ENCODE measurements around the gene PLXNA1.

The PLXNA1 gene

DNA sequence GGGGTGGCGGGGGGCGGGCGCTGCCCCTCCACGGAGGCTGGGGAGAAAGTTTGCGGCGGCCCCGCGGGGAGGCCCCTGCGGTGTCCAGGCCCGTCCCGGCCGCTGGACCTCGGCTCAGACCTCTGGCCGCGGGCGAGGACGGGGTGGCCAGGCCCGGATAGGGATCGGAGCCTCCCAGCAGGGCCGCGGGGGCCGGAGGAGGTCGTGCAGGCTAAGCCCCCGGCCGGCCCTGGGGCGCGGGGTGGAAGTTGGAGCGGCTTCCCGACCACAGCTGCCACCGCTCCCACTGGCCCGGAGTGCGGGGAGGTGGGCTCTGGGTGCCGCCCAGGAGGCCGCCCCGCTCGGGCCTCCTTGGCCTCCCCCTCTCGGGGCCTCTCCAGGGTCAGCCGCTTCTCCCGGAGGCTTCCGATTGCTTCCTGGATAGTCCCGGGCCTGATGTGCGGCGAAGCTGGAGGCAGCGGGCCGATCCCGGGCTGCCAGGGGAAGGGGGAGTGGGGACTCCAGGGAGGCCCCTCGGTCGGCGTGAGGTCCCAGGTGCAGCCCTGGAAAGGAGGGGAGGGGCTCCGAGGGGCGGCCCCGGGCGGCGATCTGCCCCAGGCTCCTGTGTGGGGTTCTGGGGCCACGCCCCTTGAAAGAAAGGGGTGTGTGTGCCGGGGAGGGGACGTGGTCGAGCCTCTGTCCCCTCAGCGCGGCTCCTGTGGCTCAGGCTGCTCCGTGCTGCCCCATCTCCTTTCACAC, 907 bp downstream of the PLXNA1 start:
- TF ChIP-seq, protein P1, sequence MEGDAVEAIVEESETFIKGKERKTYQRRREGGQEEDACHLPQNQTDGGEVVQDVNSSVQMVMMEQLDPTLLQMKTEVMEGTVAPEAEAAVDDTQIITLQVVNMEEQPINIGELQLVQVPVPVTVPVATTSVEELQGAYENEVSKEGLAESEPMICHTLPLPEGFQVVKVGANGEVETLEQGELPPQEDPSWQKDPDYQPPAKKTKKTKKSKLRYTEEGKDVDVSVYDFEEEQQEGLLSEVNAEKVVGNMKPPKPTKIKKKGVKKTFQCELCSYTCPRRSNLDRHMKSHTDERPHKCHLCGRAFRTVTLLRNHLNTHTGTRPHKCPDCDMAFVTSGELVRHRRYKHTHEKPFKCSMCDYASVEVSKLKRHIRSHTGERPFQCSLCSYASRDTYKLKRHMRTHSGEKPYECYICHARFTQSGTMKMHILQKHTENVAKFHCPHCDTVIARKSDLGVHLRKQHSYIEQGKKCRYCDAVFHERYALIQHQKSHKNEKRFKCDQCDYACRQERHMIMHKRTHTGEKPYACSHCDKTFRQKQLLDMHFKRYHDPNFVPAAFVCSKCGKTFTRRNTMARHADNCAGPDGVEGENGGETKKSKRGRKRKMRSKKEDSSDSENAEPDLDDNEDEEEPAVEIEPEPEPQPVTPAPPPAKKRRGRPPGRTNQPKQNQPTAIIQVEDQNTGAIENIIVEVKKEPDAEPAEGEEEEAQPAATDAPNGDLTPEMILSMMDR (conservative IDR thresholded peaks at IDR 0.05; ENCODE audit: low read depth): no peak
- no peak for DNase-seq (ENCODE audit: low spot score)
- POLR2A ChIA-PET (ENCODE audit: low non-redundant PET): no interaction called here
- CTCF ChIA-PET: interaction anchor here (0.9 to 1.4 kb wide), 3 partner anchors 11 to 232 kb away, joined by 3 to 6 read pairs (median 3); no protein-coding TSS in a partner anchor
- peak overlapping the region; percentile 79 for H3K27ac ChIP-seq

DNA sequence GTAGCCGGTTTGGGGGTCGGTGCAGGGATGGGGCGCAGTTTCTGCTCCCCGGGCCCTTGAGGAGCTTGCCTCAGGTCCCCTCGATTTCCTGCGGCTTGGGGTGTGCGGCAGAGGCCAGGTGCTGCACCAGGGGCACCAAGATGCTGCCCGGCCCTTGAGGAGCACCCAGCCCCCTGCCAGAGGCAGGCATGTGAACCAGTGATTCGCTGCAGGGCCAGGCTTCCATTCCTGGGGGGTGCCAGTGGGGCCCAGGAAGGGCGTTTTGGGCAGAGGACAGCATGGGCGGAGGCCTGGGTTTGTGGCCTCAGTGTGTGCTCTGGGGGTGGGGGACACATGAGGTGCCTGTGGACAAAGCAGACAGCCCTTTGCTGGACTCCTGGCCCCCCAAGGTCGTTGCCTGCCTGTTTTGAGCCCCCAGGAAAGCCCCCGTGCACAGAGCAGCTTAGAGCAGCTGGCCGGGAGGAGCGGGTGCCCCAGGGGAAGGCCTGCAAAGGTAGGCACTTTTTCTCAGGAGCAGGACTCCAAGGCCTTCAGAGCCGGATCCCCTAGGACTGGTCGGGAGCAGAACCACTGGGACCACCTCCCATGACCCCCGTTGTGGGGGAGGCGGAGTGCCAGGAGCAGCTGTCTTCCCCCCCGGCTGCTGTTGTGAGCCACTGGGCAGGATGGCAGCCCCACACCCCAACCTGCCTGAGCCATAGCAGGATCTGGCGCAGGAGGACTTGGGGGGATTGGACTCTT, 1.6 kb downstream of the PLXNA1 start:
- peak overlapping the region; percentile 79 for H3K27ac ChIP-seq
- DNase-seq (ENCODE audit: low spot score): no peak
- CTCF ChIA-PET: interaction anchor here (0.5 to 1.4 kb wide), 7 partner anchors 10 to 563 kb away, joined by 3 to 6 read pairs (median 3); no protein-coding TSS in a partner anchor
- POLR2A ChIA-PET (ENCODE audit: low non-redundant PET): no interaction called here
- TF ChIP-seq, protein P1 (conservative IDR thresholded peaks at IDR 0.05; ENCODE audit: low read depth): no peak

DNA sequence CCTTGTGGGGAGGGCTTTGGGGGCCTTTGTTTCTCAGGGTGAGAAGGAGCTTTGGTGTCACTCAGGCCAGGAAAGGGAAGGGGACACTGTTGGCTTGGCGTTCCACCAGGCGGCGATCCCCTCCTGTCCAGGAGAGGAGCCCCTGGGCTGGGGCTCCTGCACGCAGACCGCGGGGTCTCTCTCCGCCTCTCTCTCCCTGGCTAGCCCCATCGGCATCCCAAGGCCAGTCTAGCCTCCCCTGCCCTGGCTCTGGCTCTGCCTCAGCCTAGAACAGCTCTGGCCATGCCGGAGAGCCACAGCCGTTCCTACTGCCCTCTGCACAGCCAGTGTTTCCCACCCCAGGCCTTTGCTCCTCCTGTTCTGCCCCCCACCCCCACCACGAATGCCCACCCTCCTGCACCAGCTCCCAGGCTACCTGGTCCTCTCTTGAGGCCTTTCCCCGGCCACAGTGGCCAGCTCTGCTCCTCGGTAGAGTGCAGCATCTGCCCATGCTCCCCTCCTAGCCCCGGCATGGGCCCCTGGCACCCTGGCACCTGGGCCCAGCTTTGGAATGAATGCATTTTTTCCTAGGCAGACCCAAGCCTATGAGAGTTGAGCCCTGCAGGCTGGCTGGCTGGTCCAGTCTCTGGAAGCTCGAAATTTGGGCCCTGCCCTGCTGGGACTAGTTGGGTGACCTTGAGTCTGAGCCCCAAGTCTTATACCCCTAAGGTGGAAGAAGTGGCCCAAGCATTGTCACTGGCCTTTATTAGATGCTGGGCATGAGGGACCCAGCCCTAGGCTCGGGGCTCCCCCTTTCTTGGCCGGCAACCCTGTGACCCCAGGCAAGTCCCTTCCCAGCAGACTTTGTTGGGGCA, 2.4 kb downstream of the PLXNA1 start:
- TF ChIP-seq, protein P1 (conservative IDR thresholded peaks at IDR 0.05; ENCODE audit: low read depth): no peak
- peak overlapping the region; percentile 79 for H3K27ac ChIP-seq
- POLR2A ChIA-PET (ENCODE audit: low non-redundant PET): interaction anchor here (0.8 kb wide), 1 partner anchor 316 kb away, joined by 3 read pairs; no protein-coding TSS in a partner anchor
- DNase-seq (ENCODE audit: low spot score): no peak
- CTCF ChIA-PET: interaction anchor here (0.5 to 0.9 kb wide), 6 partner anchors 27 to 563 kb away, joined by 3 to 5 read pairs (median 4); no protein-coding TSS in a partner anchor

DNA sequence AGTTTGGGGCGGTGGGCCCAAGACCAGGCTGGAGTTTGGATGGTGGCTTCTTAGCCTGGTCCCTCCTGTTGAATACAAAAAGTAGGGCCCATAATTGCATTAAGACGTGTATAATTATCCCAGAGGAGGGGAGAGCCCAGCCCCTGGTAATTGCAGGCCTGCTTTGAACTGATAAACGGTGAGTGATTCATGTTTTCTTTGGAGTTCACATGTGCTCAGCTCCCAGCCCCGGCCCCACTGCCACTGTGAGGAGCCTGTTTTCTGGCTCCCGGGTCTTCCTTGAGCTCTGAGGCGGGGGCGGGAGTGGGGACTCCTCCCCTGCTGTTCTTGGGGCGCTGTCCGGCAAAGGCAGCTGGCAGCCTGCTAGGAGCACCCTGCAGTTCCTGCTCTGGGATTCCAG, 3.1 kb downstream of the PLXNA1 start:
- TF ChIP-seq, protein P1 (conservative IDR thresholded peaks at IDR 0.05; ENCODE audit: low read depth): no peak
- CTCF ChIA-PET: interaction anchor here (0.5 kb wide), 1 partner anchor 27 kb away, joined by 4 read pairs; no protein-coding TSS in a partner anchor
- POLR2A ChIA-PET (ENCODE audit: low non-redundant PET): interaction anchor here (0.8 kb wide), 1 partner anchor 317 kb away, joined by 3 read pairs; no protein-coding TSS in a partner anchor
- peak overlapping the region; percentile 79 for H3K27ac ChIP-seq
- no peak for DNase-seq (ENCODE audit: low spot score)

DNA sequence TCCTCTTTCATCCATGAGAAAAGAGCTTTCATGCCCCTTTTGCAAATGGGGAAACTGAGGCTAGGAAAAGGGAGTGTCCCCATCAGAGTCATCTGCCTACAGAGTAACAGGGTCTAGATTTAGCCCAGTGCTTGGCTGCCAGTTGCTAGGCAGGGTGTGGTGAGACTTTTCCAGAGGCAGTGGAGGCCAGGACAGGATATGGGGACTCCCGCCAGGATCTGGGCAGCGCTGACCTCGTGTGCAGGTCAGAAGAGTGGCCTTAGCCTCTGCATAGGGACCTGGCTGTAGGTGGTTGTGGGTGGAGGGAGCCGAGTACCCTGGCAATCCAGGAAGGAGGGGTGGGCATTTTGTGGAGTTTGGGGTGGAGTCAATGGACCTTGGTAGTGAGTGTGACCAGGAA, 4.2 kb downstream of the PLXNA1 start:
- H3K27ac ChIP-seq: peak overlapping the region; percentile 79
- no peak for DNase-seq (ENCODE audit: low spot score)
- ChIA-PET POLR2A (ENCODE audit: low non-redundant PET) (no interaction called here), CTCF (no interaction called here)
- TF ChIP-seq, protein P1 (conservative IDR thresholded peaks at IDR 0.05; ENCODE audit: low read depth): no peak

DNA sequence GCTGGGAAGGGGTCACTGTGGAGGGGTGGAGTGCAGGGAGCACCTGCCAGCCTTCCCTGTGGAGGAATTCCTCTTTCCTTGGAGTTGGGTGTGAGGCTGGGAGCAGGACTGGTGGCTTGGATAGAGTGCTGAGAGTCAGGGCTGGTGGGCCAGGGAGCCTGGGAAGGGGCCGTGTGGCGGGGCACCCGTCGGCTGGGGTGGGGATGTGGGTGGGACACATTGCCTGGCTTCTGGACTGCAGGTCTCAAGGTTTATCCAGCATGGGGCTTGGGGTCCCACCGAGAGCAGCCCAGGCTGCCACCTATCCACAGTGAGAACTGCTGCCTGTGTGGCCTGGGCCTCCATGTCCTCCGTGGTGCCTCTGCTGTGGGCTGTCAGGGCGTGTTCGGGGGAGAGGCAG, 4.7 kb downstream of the PLXNA1 start:
- TF ChIP-seq, protein P1 (conservative IDR thresholded peaks at IDR 0.05; ENCODE audit: low read depth): no peak
- no peak for DNase-seq (ENCODE audit: low spot score)
- peak overlapping the region; percentile 79 for H3K27ac ChIP-seq
- CTCF ChIA-PET: no interaction called here
- POLR2A ChIA-PET (ENCODE audit: low non-redundant PET): no interaction called here

Measured in RWPE1 (cell line).